Bronchial epithelial cell (primary cell): ENCODE measurements around the gene MYO1H. TPM values are rescaled to one million over a fixed set of nuclear protein-coding genes. Genes with fewer than 3 reads are reported as not detected.
"Not testable (repeated sequence)": the region's sequence is repeated elsewhere in the genome, so short reads cannot be mapped to it uniquely, and the experiment has no call there.

Experiments used
- DNase-seq: peaks from one replicate; pipeline ENCODE4 v3.0.0-alpha.2; 2010; ENCODE audit warnings: low read depth
- FAIRE-seq: peaks from 2 replicates; lab custom pipeline; 2011; peaks lifted over from hg19 to GRCh38; lab: Jason Lieb, UNC
- H3K27me3 ChIP-seq: 2 replicates; pipeline ENCODE4 v1.5.1; 2011; ENCODE audit warnings: low read length; ENCODE audit not compliant: control insufficient read depth, insufficient read depth
- H3K36me3 ChIP-seq: 2 replicates; pipeline ENCODE4 v1.5.1; 2011; ENCODE audit warnings: low read length; ENCODE audit not compliant: control insufficient read depth, insufficient read depth
- H3K4me3 ChIP-seq: 2 replicates; pipeline ENCODE4 v1.5.1; 2011; ENCODE audit warnings: mild to moderate bottlenecking, low read depth, low read length, control low read depth
- total RNA-seq: library from RNA; depleted of rRNA; stranded (reverse); fragments of >200 nt; gene quantifications from 2 replicates; pipeline ENCODE4 v1.2.1, GENCODE V29; 2014
- TF ChIP-seq, protein P1 (sequence below): IDR thresholded peaks from 2 replicates; pipeline ENCODE4 v1.5.1; 2011; ENCODE audit warnings: mild to moderate bottlenecking, moderate library complexity, low read length, control low read depth, inconsistent platforms; ENCODE audit not compliant: insufficient read depth, severe bottlenecking

The MYO1H gene
- total RNA-seq, 1 donor from 2014 or later = not detected

GRCh38 chr12:109418848-109419480 lies 71.3 kb downstream of the MYO1H start:
- DNase-seq (no peak), FAIRE-seq (no peak)
- TF ChIP-seq, protein P1, sequence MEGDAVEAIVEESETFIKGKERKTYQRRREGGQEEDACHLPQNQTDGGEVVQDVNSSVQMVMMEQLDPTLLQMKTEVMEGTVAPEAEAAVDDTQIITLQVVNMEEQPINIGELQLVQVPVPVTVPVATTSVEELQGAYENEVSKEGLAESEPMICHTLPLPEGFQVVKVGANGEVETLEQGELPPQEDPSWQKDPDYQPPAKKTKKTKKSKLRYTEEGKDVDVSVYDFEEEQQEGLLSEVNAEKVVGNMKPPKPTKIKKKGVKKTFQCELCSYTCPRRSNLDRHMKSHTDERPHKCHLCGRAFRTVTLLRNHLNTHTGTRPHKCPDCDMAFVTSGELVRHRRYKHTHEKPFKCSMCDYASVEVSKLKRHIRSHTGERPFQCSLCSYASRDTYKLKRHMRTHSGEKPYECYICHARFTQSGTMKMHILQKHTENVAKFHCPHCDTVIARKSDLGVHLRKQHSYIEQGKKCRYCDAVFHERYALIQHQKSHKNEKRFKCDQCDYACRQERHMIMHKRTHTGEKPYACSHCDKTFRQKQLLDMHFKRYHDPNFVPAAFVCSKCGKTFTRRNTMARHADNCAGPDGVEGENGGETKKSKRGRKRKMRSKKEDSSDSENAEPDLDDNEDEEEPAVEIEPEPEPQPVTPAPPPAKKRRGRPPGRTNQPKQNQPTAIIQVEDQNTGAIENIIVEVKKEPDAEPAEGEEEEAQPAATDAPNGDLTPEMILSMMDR = no peak
- Histone ChIP-seq H3K36me3 (no peaks in the 10 kb centered on the region), H3K4me3 (no peak overlapping the region), H3K27me3 (no peaks in the 10 kb centered on the region)

- Histone ChIP-seq H3K27me3 (no peaks in the 10 kb centered on the region), H3K36me3 (no peaks in the 10 kb centered on the region), H3K4me3 (no peak overlapping the region)
- FAIRE-seq (no peak), DNase-seq (no peak)
- TF ChIP-seq, protein P1 = no peak
Measured at GRCh38 chr12:109421355-109422087, 73.8 kb downstream of the MYO1H start.

- no peaks in the 10 kb centered on the region for H3K36me3 ChIP-seq
- no peaks in the 10 kb centered on the region for H3K27me3 ChIP-seq
- DNase-seq (no peak), FAIRE-seq (no peak)
- no peak overlapping the region for H3K4me3 ChIP-seq
- TF ChIP-seq, protein P1 = no peak
Measured at GRCh38 chr12:109422251-109422650, 74.6 kb downstream of the MYO1H start.

- H3K27me3 ChIP-seq = no peaks in the 10 kb centered on the region
- H3K36me3 ChIP-seq = no peaks in the 10 kb centered on the region
- TF ChIP-seq, protein P1 = no peak
- DNase-seq (no peak), FAIRE-seq (no peak)
- no peak overlapping the region for H3K4me3 ChIP-seq
Measured at GRCh38 chr12:109423392-109423791, 75.7 kb downstream of the MYO1H start.

GRCh38 chr12:109428037-109428629 lies 80.4 kb downstream of the MYO1H start:
- FAIRE-seq = no peak
- Histone ChIP-seq H3K36me3 (no peaks in the 10 kb centered on the region), H3K4me3 (no peak overlapping the region), H3K27me3 (no peaks in the 10 kb centered on the region)
- peak; percentile 69 for DNase-seq
- TF ChIP-seq, protein P1 = peak; percentile 94

- not testable (repeated sequence) for DNase-seq, H3K4me3 ChIP-seq, H3K36me3 ChIP-seq, H3K27me3 ChIP-seq, FAIRE-seq
Measured at GRCh38 chr12:109428804-109429203, 81.1 kb downstream of the MYO1H start.
